IMR-90 (cell line): ENCODE measurements around the gene SIRT5. TPM values are rescaled to one million over a fixed set of nuclear protein-coding genes. Genes with fewer than 3 reads are reported as not detected.

Experiments used
- ATAC-seq: fragments of 200-7000 bp; cut with Tn5 transposase; 2 replicates; pipeline ENCODE4 v1.9.1; 2020; ENCODE audit warnings: low read depth, mild to moderate bottlenecking, moderate library complexity
- BruUV-seq: library from RNA; stranded (reverse); fragments of 400-500 nt; replicated peaks from 2 replicates; lab custom pipeline; 2021; lab: Mats Ljungman, UMichigan
- CTCF ChIA-PET: fragments of 300-600 bp; formaldehyde crosslinking; extraction: SDS; loops from one replicate; lab custom pipeline; 2021; ENCODE audit warnings: antibody characterized with exemption; lab: Yijun Ruan, JAX
- POLR2A ChIA-PET: fragments of 300-600 bp; sonication (Branson Sonifier 250); formaldehyde crosslinking; loops from one replicate; lab custom pipeline; 2022; ENCODE audit warnings: antibody characterized with exemption; ENCODE audit not compliant: unreplicated experiment; lab: Charles Lee
- DNase-seq: peaks from one replicate; pipeline ENCODE4 v3.0.0; 2013
- H2AFZ ChIP-seq: replicated peaks from 2 replicates; pipeline ENCODE3; 2013; ENCODE audit warnings: low read length, mild to moderate bottlenecking; ENCODE audit not compliant: poor library complexity
- H2AK5ac ChIP-seq: 2 replicates; pipeline ENCODE4 v1.6.1; 2013; ENCODE audit warnings: low read depth, low read length, inconsistent platforms
- H2AK9ac ChIP-seq: replicated peaks from 2 replicates; pipeline ENCODE3; 2013; ENCODE audit warnings: mild to moderate bottlenecking, low read depth, low read length, moderate library complexity; ENCODE audit not compliant: poor library complexity
- H2BK120ac ChIP-seq: 2 replicates; pipeline ENCODE4 v1.6.1; 2013; ENCODE audit warnings: low read depth, low read length, inconsistent platforms
- H2BK15ac ChIP-seq: 3 replicates; pipeline ENCODE4 v1.6.1; 2013; ENCODE audit warnings: low read depth, low read length, inconsistent platforms
- H2BK20ac ChIP-seq: 2 replicates; pipeline ENCODE4 v1.6.1; 2013; ENCODE audit warnings: low read depth, mild to moderate bottlenecking, inconsistent platforms, low read length, moderate library complexity
- H2BK5ac ChIP-seq: 2 replicates; pipeline ENCODE4 v1.6.1; 2013; ENCODE audit warnings: mild to moderate bottlenecking, low read depth, low read length, inconsistent platforms; ENCODE audit not compliant: poor library complexity, severe bottlenecking
- H3K14ac ChIP-seq: replicated peaks from 2 replicates; pipeline ENCODE4 v1.6.1; 2013; ENCODE audit warnings: low read depth, low read length, inconsistent platforms
- H3K18ac ChIP-seq: 2 replicates; pipeline ENCODE4 v1.6.1; 2013; ENCODE audit warnings: low read depth, low read length, control low read depth
- H3K23ac ChIP-seq: 2 replicates; pipeline ENCODE4 v1.6.1; 2013; ENCODE audit warnings: low read depth, low read length, inconsistent platforms
- H3K27ac ChIP-seq: 2 replicates; pipeline ENCODE4 v1.5.1; 2013; ENCODE audit warnings: mild to moderate bottlenecking, control low read depth, low read length; ENCODE audit not compliant: insufficient read depth
- H3K27me3 ChIP-seq: 2 replicates; pipeline ENCODE4 v1.6.1; 2013; ENCODE audit warnings: low read length; ENCODE audit not compliant: control insufficient read depth, insufficient read depth
- H3K36me3 ChIP-seq: 2 replicates; pipeline ENCODE4 v1.6.1; 2013; ENCODE audit warnings: low read length, mixed read lengths; ENCODE audit not compliant: control insufficient read depth, insufficient read depth
- H3K4ac ChIP-seq: 2 replicates; pipeline ENCODE4 v1.6.1; 2013; ENCODE audit warnings: low read depth, low read length, inconsistent platforms
- H3K4me1 ChIP-seq: 2 replicates; pipeline ENCODE4 v1.6.1; 2013; ENCODE audit warnings: low read length, mixed read lengths; ENCODE audit not compliant: control insufficient read depth, insufficient read depth
- H3K4me2 ChIP-seq: 2 replicates; pipeline ENCODE4 v1.6.1; 2013; ENCODE audit warnings: low read depth, mild to moderate bottlenecking, control low read depth, low read length, moderate library complexity
- H3K4me3 ChIP-seq: 2 replicates; pipeline ENCODE4 v1.5.1; 2013; ENCODE audit warnings: low read depth, mild to moderate bottlenecking, control low read depth, low read length, moderate library complexity; ENCODE audit not compliant: insufficient read depth
- H3K56ac ChIP-seq: 2 replicates; pipeline ENCODE4 v1.6.1; 2013; ENCODE audit warnings: low read length, inconsistent platforms; ENCODE audit not compliant: insufficient read depth; ENCODE audit errors: extremely low read depth
- H3K79me1 ChIP-seq, 2 experiments: 2 replicates each; pipeline ENCODE4 v1.6.1; 2013; ENCODE audit warnings: low read length in 2 of 2, inconsistent platforms in 1 of 2, low read depth in 1 of 2
- H3K9ac ChIP-seq: 2 replicates; pipeline ENCODE4 v1.6.1; 2013; ENCODE audit warnings: low read depth, low read length, control low read depth
- H3K9me1 ChIP-seq: 2 replicates; pipeline ENCODE4 v1.6.1; 2013; ENCODE audit warnings: low read length, inconsistent platforms; ENCODE audit not compliant: insufficient read depth
- H3K9me3 ChIP-seq: 2 replicates; pipeline ENCODE4 v1.6.1; 2013; ENCODE audit warnings: low read length; ENCODE audit not compliant: control insufficient read depth, insufficient read depth
- H4K20me1 ChIP-seq: 2 replicates; pipeline ENCODE4 v1.6.1; 2013; ENCODE audit warnings: low read length, inconsistent platforms; ENCODE audit not compliant: insufficient read depth
- H4K5ac ChIP-seq: 2 replicates; pipeline ENCODE4 v1.6.1; 2013; ENCODE audit warnings: mild to moderate bottlenecking, low read depth, low read length, control low read depth
- H4K8ac ChIP-seq, 2 experiments: 2 replicates each; pipeline ENCODE4 v1.6.1; 2013; ENCODE audit warnings: low read depth in 2 of 2, low read length in 2 of 2, control low read depth in 1 of 2, inconsistent platforms in 1 of 2
- H4K91ac ChIP-seq: 2 replicates; pipeline ENCODE4 v1.6.1; 2013; ENCODE audit warnings: low read depth, low read length, inconsistent platforms; ENCODE audit not compliant: insufficient read depth
- POLR2A ChIP-seq: IDR thresholded peaks from 2 replicates; pipeline ENCODE4 v1.6.1; 2012; ENCODE audit warnings: mild to moderate bottlenecking, low read depth, low read length
- WGBS, 2 experiments: methylation state at CpG; one replicate each; pipeline versions ENCODE4 v1.1.5 to v1.1.7; 2013; ENCODE audit warnings: missing lambda C conversion rate in 2 of 2; ENCODE audit not compliant: insufficient read length in 1 of 2; ENCODE audit errors: extremely low coverage in 2 of 2; 5-methylcytosine and 5-hydroxymethylcytosine counted together
- dilution Hi-C: fragments of 300-500 bp; cut with HindIII; formaldehyde crosslinking; loops from one replicate; pipeline ENCODE4 v1.14.3; 2018; ENCODE audit warnings: low sequenced_read_pairs; ENCODE audit not compliant: unreplicated experiment
- in situ Hi-C: fragments of 300-500 bp; cut with MboI; formaldehyde crosslinking; loops from 3 replicates; pipeline ENCODE4 v1.14.3; 2019; ENCODE audit warnings: low sequenced_read_pairs, inconsistent platforms, mixed read lengths
- intact Hi-C: fragments of 100-400 bp; cut with micrococcal nuclease; formaldehyde crosslinking; loops from 2 replicates; pipeline ENCODE4 v1.10.0; 2022
- polyA plus RNA-seq, 3 experiments: library from polyadenylated mRNA; depleted of rRNA; stranded (reverse); fragments of >200 nt; gene quantifications; 2 replicates each; pipeline ENCODE4 v1.2.3, GENCODE V29; 2012; ENCODE audit warnings: low replicate concordance in 1 of 3
- total RNA-seq: library from RNA; depleted of rRNA; stranded (reverse); fragments of >200 nt; gene quantifications from 2 replicates; pipeline ENCODE4 v1.2.3, GENCODE V29; 2012

SIRT5 gene
- total and polyA plus RNA-seq, 2 of the 4 experiments (the other 2 are of a cell fraction): 4.7 to 5.2 TPM

GRCh38 chr6:13633343-13633742, 58.9 kb downstream of the SIRT5 start:
- Histone ChIP-seq H3K18ac (no peak overlapping the region), H2AFZ (no peak overlapping the region), H2BK120ac (no peak overlapping the region), H3K9ac (no peak overlapping the region), H3K27me3 (no peaks in the 10 kb centered on the region), H2BK20ac (no peak overlapping the region), H3K23ac (no peak overlapping the region), H3K9me3 (no peaks in the 10 kb centered on the region), H3K27ac (no peak overlapping the region), H2AK9ac (no peak overlapping the region), H4K8ac (no peak overlapping the region), H3K4me3 (no peak overlapping the region), H3K56ac (no peak overlapping the region), H4K5ac (no peak overlapping the region), H2AK5ac (no peak overlapping the region), H2BK5ac (no peak overlapping the region), H3K4me1 (no peaks in the 10 kb centered on the region), H3K9me1 (no peaks in the 10 kb centered on the region), H3K79me1 (peaks cover 3% of the 10 kb centered on the region in 2 experiments; a peak in 2 of 4 replicates), H3K4ac (no peak overlapping the region), H3K4me2 (no peak overlapping the region), H3K36me3 (peaks cover 13% of the 10 kb centered on the region), H2BK15ac (no peak overlapping the region), H4K20me1 (no peaks in the 10 kb centered on the region), H4K91ac (no peak overlapping the region), H3K14ac (no peak overlapping the region)
- POLR2A ChIA-PET: no interaction called here
- no peak for DNase-seq
- CTCF ChIA-PET: interaction anchor here (0.6 kb wide), 1 partner anchor 474 kb away, joined by 3 read pairs; no protein-coding TSS in a partner anchor
- in situ Hi-C loops: no loop called here
- no TSS peak for BruUV-seq
- intact Hi-C loops: loop anchor here (5.0 kb wide), 1 partner anchor 34 kb away; no protein-coding TSS in a partner anchor
- TF ChIP-seq POLR2A: no peak
- dilution Hi-C loops: no loop called here
- ATAC-seq: no peak
- WGBS, 2 experiments: no CpG with 5 or more reads among the region's 2 CpGs
